NCI-H1105 treated with DMSO at 0.1 percent for 48 hours (cell line): Measurements from ENCODE around the gene IKZF3.
"Not testable (repeated sequence)": the region's sequence is repeated elsewhere in the genome, so short reads cannot be mapped to it uniquely, and the experiment has no call there.

Source experiments
- DNase-seq: peaks from one replicate; lab custom pipeline; 2025; lab: John Stamatoyannopoulos, UW

IKZF3 gene

GRCh38 chr17:39739885-39740356 is 124.2 kb downstream of the IKZF3 start:
- peak; percentile 37 for DNase-seq

GRCh38 chr17:39738983-39739884 is 124.9 kb downstream of the IKZF3 start:
- DNase-seq, result peak; percentile 74

GRCh38 chr17:39738568-39738901 is 125.6 kb downstream of the IKZF3 start:
- DNase-seq, result peak; percentile 46

- peak; percentile 80 for DNase-seq
Measured at GRCh38 chr17:39737760-39738567, 126.1 kb downstream of the IKZF3 start, which contains the start of gene GRB7. GRB7 (plus strand) TSS chr17:39737938; CDS start chr17:39742302, 4,364 bp downstream.

GRCh38 chr17:39737206-39737759 is 126.8 kb downstream of the IKZF3 start:
- no peak for DNase-seq

GRCh38 chr17:39736319-39737165 is 127.6 kb downstream of the IKZF3 start:
- DNase-seq, result no peak

- no peak for DNase-seq
Measured at GRCh38 chr17:39735882-39736281, 128.2 kb downstream of the IKZF3 start.

- no peak for DNase-seq
Measured at GRCh38 chr17:39732586-39732985, 131.5 kb downstream of the IKZF3 start.

- DNase-seq, result peak; percentile 68
Measured at GRCh38 chr17:39730095-39730921, 133.8 kb downstream of the IKZF3 start, which contains the start of gene MIEN1. MIEN1 (minus strand) TSS chr17:39730532; CDS start chr17:39730495, 37 bp downstream.

GRCh38 chr17:39729280-39729851 is 134.7 kb downstream of the IKZF3 start:
- no peak for DNase-seq

GRCh38 chr17:39727556-39727955 is 136.6 kb downstream of the IKZF3 start:
- DNase-seq, result no peak

GRCh38 chr17:39726617-39727016 is 137.5 kb downstream of the IKZF3 start:
- DNase-seq, result no peak

GRCh38 chr17:39725923-39726322 is 138.2 kb downstream of the IKZF3 start:
- not testable (repeated sequence) for DNase-seq

- DNase-seq, result no peak
Measured at GRCh38 chr17:39724731-39725130, 139.4 kb downstream of the IKZF3 start.

GRCh38 chr17:39722965-39723848 is 140.9 kb downstream of the IKZF3 start:
- no peak for DNase-seq

- DNase-seq, result no peak
Measured at GRCh38 chr17:39722104-39722503, 142.0 kb downstream of the IKZF3 start.

- DNase-seq, result no peak
Measured at GRCh38 chr17:39719563-39720355, 144.4 kb downstream of the IKZF3 start.

GRCh38 chr17:39717660-39718059 is 146.5 kb downstream of the IKZF3 start:
- DNase-seq, result no peak
